HG03520 (cell line): ENCODE results near the gene WDR5.
A peak's percentile ranks its signal among the peaks of the same experiment; 100 is the strongest.
"Not testable (repeated sequence)": the region's sequence is repeated elsewhere in the genome, so short reads cannot be mapped to it uniquely, and the experiment has no call there.

Experiments
- ATAC-seq: cut with Tn5 transposase; IDR thresholded peaks from one replicate; pipeline ENCODE4 v1.9.1; 2021; ENCODE audit warnings: mild to moderate bottlenecking, moderate library complexity; ENCODE audit not compliant: unreplicated experiment

WDR5 gene

GRCh38 chr9:134135343-134136117 is at the start of gene WDR5:
WDR5 (plus strand) TSS chr9:134136082; CDS start chr9:134139878, 3,796 bp downstream.
- ATAC-seq, result peak; percentile 39

- ATAC-seq, result no peak
Measured at GRCh38 chr9:134088063-134088725, 47.7 kb upstream of the WDR5 start.

GRCh38 chr9:134089972-134090371 is 45.9 kb upstream of the WDR5 start:
- no peak for ATAC-seq

- ATAC-seq, result no peak
Measured at GRCh38 chr9:134099123-134099761, 36.6 kb upstream of the WDR5 start.

GRCh38 chr9:134100040-134100439 is 35.8 kb upstream of the WDR5 start:
- no peak for ATAC-seq

GRCh38 chr9:134101133-134101532 is 34.7 kb upstream of the WDR5 start:
- not testable (repeated sequence) for ATAC-seq

GRCh38 chr9:134101623-134102149 is 34.2 kb upstream of the WDR5 start:
- no peak for ATAC-seq

GRCh38 chr9:134103391-134103998 is 32.4 kb upstream of the WDR5 start:
- ATAC-seq, result no peak

- no peak for ATAC-seq
Measured at GRCh38 chr9:134111064-134111463, 24.8 kb upstream of the WDR5 start.

GRCh38 chr9:134112561-134112960 is 23.3 kb upstream of the WDR5 start:
- no peak for ATAC-seq

- not testable (repeated sequence) for ATAC-seq
Measured at GRCh38 chr9:134118972-134119371, 16.9 kb upstream of the WDR5 start.

GRCh38 chr9:134123764-134124128 is 12.1 kb upstream of the WDR5 start:
- ATAC-seq, result no peak

GRCh38 chr9:134125413-134126095 is 10.3 kb upstream of the WDR5 start:
- ATAC-seq, result no peak

GRCh38 chr9:134126373-134126772 is 9.5 kb upstream of the WDR5 start:
- no peak for ATAC-seq

- ATAC-seq, result no peak
Measured at GRCh38 chr9:134127065-134127580, 8.8 kb upstream of the WDR5 start.

GRCh38 chr9:134127616-134128015 is 8.3 kb upstream of the WDR5 start:
- ATAC-seq, result no peak

GRCh38 chr9:134128727-134129679 is 6.9 kb upstream of the WDR5 start:
- ATAC-seq, result no peak

GRCh38 chr9:134130503-134131375 is 5.1 kb upstream of the WDR5 start:
- no peak for ATAC-seq
